H1 (cell line): Measurements from ENCODE around the gene AGR2. TPM values are rescaled to one million over a fixed set of nuclear protein-coding genes. Genes with fewer than 3 reads are reported as not detected.

Experiments used
- CTCF ChIA-PET: fragments of 300-600 bp; sonication (Branson Sonifier 250); formaldehyde crosslinking; loops from one replicate; lab custom pipeline; 2021; ENCODE audit not compliant: partially characterized antibody; lab: Charles Lee
- POLR2A ChIA-PET: fragments of 300-600 bp; sonication (Branson Sonifier 250); formaldehyde crosslinking; loops from one replicate; lab custom pipeline; 2021; ENCODE audit warnings: inconsistent platforms; ENCODE audit not compliant: partially characterized antibody; lab: Charles Lee
- DNase-seq, 2 experiments: peaks; one replicate each; pipeline versions ENCODE4 v3.0.0 to v3.0.0-alpha.2; 2010 to 2022; ENCODE audit warnings: low spot score in 2 of 2, low read depth in 1 of 2, mixed read lengths in 1 of 2
- FAIRE-seq: peaks from 2 replicates; lab custom pipeline; 2011; peaks lifted over from hg19 to GRCh38; lab: Jason Lieb, UNC
- H2AFZ ChIP-seq: 2 replicates; pipeline ENCODE4 v1.8.1; 2012; ENCODE audit warnings: low read length, inconsistent platforms
- H2AK5ac ChIP-seq: 2 replicates; pipeline ENCODE4 v1.6.1; 2013; ENCODE audit warnings: low read depth, low read length
- H2BK120ac ChIP-seq: replicated peaks from 2 replicates; pipeline ENCODE3; 2013; ENCODE audit warnings: low read depth, low read length, inconsistent platforms
- H2BK12ac ChIP-seq: 2 replicates; pipeline ENCODE4 v1.6.1; 2013; ENCODE audit warnings: low read depth, low read length
- H2BK15ac ChIP-seq: 2 replicates; pipeline ENCODE4 v1.6.1; 2013; ENCODE audit warnings: low read length
- H2BK20ac ChIP-seq: 2 replicates; pipeline ENCODE4 v1.6.1; 2013; ENCODE audit warnings: low read length
- H2BK5ac ChIP-seq: 2 replicates; pipeline ENCODE4 v1.6.1; 2013; ENCODE audit warnings: low read depth, low read length
- H3K14ac ChIP-seq: 2 replicates; pipeline ENCODE4 v1.6.1; 2013; ENCODE audit warnings: inconsistent platforms; ENCODE audit not compliant: insufficient read length
- H3K18ac ChIP-seq: 2 replicates; pipeline ENCODE4 v1.6.1; 2013; ENCODE audit warnings: low read length; ENCODE audit errors: extremely low read depth
- H3K23ac ChIP-seq: 2 replicates; pipeline ENCODE4 v1.6.1; 2013; ENCODE audit warnings: inconsistent platforms; ENCODE audit not compliant: insufficient read length
- H3K23me2 ChIP-seq: 2 replicates; pipeline ENCODE4 v1.6.1; 2013; ENCODE audit warnings: low read depth, low read length
- H3K27ac ChIP-seq: 2 replicates; pipeline ENCODE4 v1.6.1; 2011; ENCODE audit warnings: low read depth, low read length, inconsistent platforms
- H3K27me3 ChIP-seq, 4 experiments: replicated peaks in 1 of 4; 1 replicate in 1 of 4; 2 replicates in 3 of 4; pipeline versions ENCODE4 v1.6.1 to v1.8.1; 2011 to 2013; ENCODE audit warnings: low read length in 3 of 4, mild to moderate bottlenecking in 3 of 4, inconsistent platforms in 2 of 4, mixed read lengths in 2 of 4, moderate library complexity in 1 of 4; ENCODE audit not compliant: control insufficient read depth in 3 of 4, insufficient read depth in 3 of 4; ENCODE audit errors: extremely low read depth in 1 of 4
- H3K36me3 ChIP-seq, 4 experiments: 2 replicates each; pipeline versions ENCODE4 v1.6.1 to v1.8.1; 2011 to 2013; ENCODE audit warnings: mild to moderate bottlenecking in 4 of 4, low read length in 3 of 4, moderate library complexity in 2 of 4, control low read depth in 1 of 4, inconsistent platforms in 1 of 4; ENCODE audit not compliant: insufficient read depth in 4 of 4, control insufficient read depth in 2 of 4
- H3K4ac ChIP-seq: replicated peaks from 2 replicates; pipeline ENCODE3; 2013; ENCODE audit warnings: low read length, low read depth, mixed read lengths, inconsistent platforms; ENCODE audit not compliant: insufficient read length
- H3K4me1 ChIP-seq, 4 experiments: replicated peaks in 1 of 4; 1 replicate in 1 of 4; 2 replicates in 3 of 4; pipeline versions ENCODE4 v1.6.1 to v1.8.1; 2011 to 2013; ENCODE audit warnings: low read length in 3 of 4, inconsistent platforms in 2 of 4, mixed read lengths in 1 of 4; ENCODE audit not compliant: insufficient read depth in 4 of 4, control insufficient read depth in 3 of 4
- H3K4me2 ChIP-seq, 2 experiments: 2 replicates each; pipeline versions ENCODE4 v1.6.1 to v1.8.1; 2011 to 2013; ENCODE audit warnings: low read depth in 2 of 2, low read length in 2 of 2, control low read depth in 1 of 2, inconsistent platforms in 1 of 2, mild to moderate bottlenecking in 1 of 2; ENCODE audit not compliant: insufficient read depth in 1 of 2
- H3K4me3 ChIP-seq, 4 experiments: fragments of 200-600, 300-600 bp in 1 of 4; sonication (generic), shearing (Covaris generic), sonication (Bioruptor Twin) in 1 of 4; 2 replicates each; pipeline versions ENCODE4 v1.5.1 to v1.8.1; 2011 to 2016; ENCODE audit warnings: low read length in 4 of 4, low read depth in 3 of 4, control low read depth in 2 of 4, inconsistent platforms in 2 of 4, mild to moderate bottlenecking in 2 of 4, mixed read lengths in 1 of 4, moderate library complexity in 1 of 4; ENCODE audit not compliant: insufficient read depth in 2 of 4; ENCODE audit errors: extremely low read depth in 1 of 4
- H3K56ac ChIP-seq: replicated peaks from 2 replicates; pipeline ENCODE3; 2013; ENCODE audit warnings: low read depth, mild to moderate bottlenecking, mixed read lengths, low read length, inconsistent platforms; ENCODE audit not compliant: insufficient read length
- H3K79me1 ChIP-seq: 2 replicates; pipeline ENCODE4 v1.6.1; 2013; ENCODE audit warnings: low read depth, low read length, control low read depth
- H3K79me2 ChIP-seq, 2 experiments: 2 replicates each; pipeline versions ENCODE4 v1.6.1 to v1.8.1; 2012 to 2013; ENCODE audit warnings: low read length in 2 of 2, mild to moderate bottlenecking in 2 of 2, inconsistent platforms in 1 of 2; ENCODE audit not compliant: insufficient read depth in 2 of 2, control insufficient read depth in 1 of 2
- H3K9ac ChIP-seq, 4 experiments: replicated peaks in 1 of 4; 1 replicate in 1 of 4; 2 replicates in 3 of 4; pipeline versions ENCODE4 v1.6.1 to v1.8.1; 2011 to 2013; ENCODE audit warnings: low read depth in 3 of 4, low read length in 3 of 4, control low read depth in 2 of 4, mild to moderate bottlenecking in 2 of 4, moderate library complexity in 2 of 4, inconsistent platforms in 1 of 4; ENCODE audit errors: extremely low read depth in 1 of 4
- H3K9me3 ChIP-seq, 2 experiments: 2 replicates each; pipeline versions ENCODE4 v1.6.1 to v1.8.1; 2012 to 2013; ENCODE audit warnings: mild to moderate bottlenecking in 2 of 2, moderate library complexity in 2 of 2, control low read depth in 1 of 2, inconsistent platforms in 1 of 2, low read depth in 1 of 2, low read length in 1 of 2, mixed read lengths in 1 of 2; ENCODE audit not compliant: insufficient read depth in 2 of 2
- H4K20me1 ChIP-seq, 2 experiments: replicated peaks in 1 of 2; 2 replicates each; pipeline versions ENCODE3 to v1.8.1; 2011 to 2013; ENCODE audit warnings: inconsistent platforms in 2 of 2, low read length in 2 of 2, mild to moderate bottlenecking in 1 of 2; ENCODE audit not compliant: insufficient read depth in 2 of 2, control insufficient read depth in 1 of 2
- H4K5ac ChIP-seq: 2 replicates; pipeline ENCODE4 v1.6.1; 2013; ENCODE audit warnings: low read length, low read depth, mixed read lengths, inconsistent platforms; ENCODE audit not compliant: insufficient read length
- H4K8ac ChIP-seq: 2 replicates; pipeline ENCODE4 v1.8.0; 2013; ENCODE audit warnings: mild to moderate bottlenecking, moderate library complexity, low read length, inconsistent platforms; ENCODE audit not compliant: insufficient read depth; ENCODE audit errors: extremely low read depth
- H4K91ac ChIP-seq: replicated peaks from 2 replicates; pipeline ENCODE3; 2013; ENCODE audit warnings: low read length, mixed read lengths, inconsistent platforms; ENCODE audit not compliant: insufficient read length
- HDAC6 ChIP-seq: IDR thresholded peaks from one replicate; pipeline ENCODE4 v1.7.1; 2012; ENCODE audit warnings: low read depth, mild to moderate bottlenecking, inconsistent platforms, low read length, moderate library complexity
- MAFK ChIP-seq: IDR thresholded peaks from 2 replicates; pipeline ENCODE4 v1.6.1; 2012; ENCODE audit warnings: low read depth, mild to moderate bottlenecking, improper control_type of control experiment, low read length
- POLR2A ChIP-seq, 2 experiments: IDR thresholded peaks; 1 replicate in 1 of 2; 2 replicates in 1 of 2; pipeline ENCODE4 v1.6.1; 2011; ENCODE audit warnings: low read depth in 2 of 2, low read length in 2 of 2, mild to moderate bottlenecking in 2 of 2; ENCODE audit errors: control extremely low read depth in 1 of 2
- RXRA ChIP-seq: IDR thresholded peaks from 2 replicates; pipeline ENCODE4 v1.6.1; 2011; ENCODE audit warnings: low read depth, mild to moderate bottlenecking, low read length, moderate library complexity; ENCODE audit not compliant: insufficient read depth
- ZNF274 ChIP-seq: IDR thresholded peaks from 2 replicates; pipeline ENCODE4 v1.7.0; 2012; ENCODE audit warnings: low read length, borderline replicate concordance; ENCODE audit errors: extremely low read depth
- WGBS, 2 experiments: shearing (Covaris generic) in 1 of 2; methylation state at CpG; one replicate each; pipeline versions ENCODE4 v1.1.6 to v1.1.7; 2013 to 2015; ENCODE audit warnings: low lambda C conversion rate in 2 of 2, mixed read lengths in 2 of 2, inconsistent platforms in 1 of 2, low coverage in 1 of 2, missing lambda C conversion rate in 1 of 2; ENCODE audit not compliant: insufficient replicate concordance in 2 of 2, insufficient coverage in 1 of 2, insufficient read length in 1 of 2; ENCODE audit errors: extremely low coverage in 1 of 2, missing lambda C conversion rate in 1 of 2; 5-methylcytosine and 5-hydroxymethylcytosine counted together
- polyA plus RNA-seq, 7 experiments: library from polyadenylated mRNA; depleted of rRNA in 3 of 7; stranded (reverse) in 5 of 7; unstranded in 2 of 7; fragments of >200 nt in 5 of 7; fragments of 200-250 nt in 2 of 7; gene quantifications; 1 replicate in 5 of 7; 2 replicates in 1 of 7; 4 replicates in 1 of 7; pipeline versions ENCODE4 v1.2.1 to v1.2.3, GENCODE V29; 2011 to 2013; ENCODE audit warnings: missing spikeins in 2 of 7, mixed read lengths in 2 of 7
- total RNA-seq: library from RNA; stranded (reverse); fragmentation: NEBNext Ultra II Directional; extraction: Animal tissue kit (Norgen Biotek cat#: 25700); gene quantifications from 2 replicates; pipeline ENCODE4 v1.2.1, GENCODE V29; 2021

Gene AGR2
- total and polyA plus RNA-seq, 2 of the 8 experiments (the other 6 are each of a cell fraction or from before 2014, with no cell fraction given), result not detected

DNA sequence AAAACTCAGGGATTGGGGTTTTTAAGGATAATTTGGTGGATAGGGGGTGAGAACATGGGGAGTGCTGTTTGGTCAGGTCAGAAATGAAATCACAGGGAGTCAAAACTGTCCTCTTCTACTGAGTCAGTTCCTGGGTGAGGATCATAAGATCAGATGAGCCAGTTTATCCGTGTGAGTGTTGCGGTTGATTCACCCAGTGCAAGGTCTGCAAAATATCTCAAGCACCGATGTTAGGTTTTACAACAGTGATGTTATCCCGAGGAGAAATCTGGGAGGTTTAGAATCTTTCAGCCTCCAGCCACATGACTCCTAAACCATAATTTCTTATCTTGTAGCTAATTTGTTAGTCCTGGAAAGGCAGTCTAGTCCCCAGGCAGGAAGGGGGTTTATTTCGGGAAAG lies 31.7 kb upstream of the AGR2 start:
- Histone ChIP-seq H3K79me1 (no peaks in the 10 kb centered on the region), H3K4me1 (no peaks in the 10 kb centered on the region), H3K23ac (no peak overlapping the region), H2AFZ (peak overlapping the region; percentile 29; the same call in 1 of the 2 replicates), H2BK120ac (no peak overlapping the region), H3K14ac (no peak overlapping the region), H3K9me3 (no peaks in the 10 kb centered on the region), H3K27ac (no peak overlapping the region), H4K20me1 (no peaks in the 10 kb centered on the region), H3K4me3 (no peak overlapping the region), H2BK20ac (no peak overlapping the region), H2BK5ac (no peak overlapping the region), H2BK12ac (no peak overlapping the region), H3K9ac (no peak overlapping the region), H2BK15ac (no peak overlapping the region), H3K18ac (no peak overlapping the region), H3K4ac (no peak overlapping the region), H3K27me3 (no peaks in the 10 kb centered on the region), H4K5ac (no peak overlapping the region), H2AK5ac (no peak overlapping the region), H4K8ac (no peak overlapping the region), H3K36me3 (no peaks in the 10 kb centered on the region), H4K91ac (no peak overlapping the region), H3K79me2 (no peaks in the 10 kb centered on the region), H3K23me2 (no peaks in the 10 kb centered on the region), H3K56ac (no peak overlapping the region), H3K4me2 (no peak overlapping the region)
- TF ChIP-seq MAFK, result no peak
- TF ChIP-seq RXRA, result no peak
- TF ChIP-seq POLR2A (IDR thresholded peaks at IDR 0.05; ENCODE audit: control extremely low read depth in 1 of 2, low read depth in 2 of 2, low read length in 2 of 2), result no peak
- TF ChIP-seq ZNF274, result no peak
- TF ChIP-seq HDAC6, result no peak
- no peak for FAIRE-seq
- ChIA-PET POLR2A (no interaction called here), CTCF (interaction anchor here (0.8 to 1.5 kb wide), 2 partner anchors 35 to 36 kb away, joined by 3 to 4 read pairs; no protein-coding TSS in a partner anchor)
- WGBS, 2 experiments, result 69% methylated on average over 5 of the region's 5 CpGs; no CpG with 5 or more reads in 1 of the 2 experiments
- no peak for DNase-seq
